ENCODE data around the gene TRIM25. TPM values are rescaled to one million over a fixed set of nuclear protein-coding genes. Genes with fewer than 3 reads are reported as not detected.

Gene TRIM25
- total RNA-seq, 1 donor: 28.9 TPM

DNA sequence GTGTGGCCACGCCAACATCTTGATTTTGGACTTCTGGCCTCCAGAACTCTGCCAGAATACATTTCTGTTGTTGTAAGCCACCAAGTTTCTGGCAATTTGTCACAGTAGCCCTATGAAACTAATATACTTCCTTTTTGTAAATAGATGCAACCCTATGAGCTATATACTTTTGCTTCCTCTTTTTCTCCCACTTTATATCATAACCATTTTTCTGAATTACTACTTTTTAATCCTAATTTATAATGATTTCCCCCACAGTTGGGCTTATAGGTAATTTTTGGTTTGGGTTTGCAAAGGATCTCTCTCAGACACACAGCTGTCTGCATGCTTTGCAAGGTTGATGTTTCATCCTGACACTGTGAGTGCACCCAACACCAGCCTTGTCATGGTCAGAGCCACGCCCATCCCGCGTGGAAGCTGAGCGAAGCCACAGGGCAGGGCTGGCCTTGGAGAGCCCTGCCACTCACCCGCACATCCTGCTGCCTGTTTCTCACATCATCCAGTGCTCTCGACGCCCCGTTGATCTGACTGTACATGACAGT lies 5.8 kb downstream of the TRIM25 start:
- no peak overlapping the region for H3K4me3 ChIP-seq (ENCODE audit: low read depth, low read length)
- TF ChIP-seq, protein P1, sequence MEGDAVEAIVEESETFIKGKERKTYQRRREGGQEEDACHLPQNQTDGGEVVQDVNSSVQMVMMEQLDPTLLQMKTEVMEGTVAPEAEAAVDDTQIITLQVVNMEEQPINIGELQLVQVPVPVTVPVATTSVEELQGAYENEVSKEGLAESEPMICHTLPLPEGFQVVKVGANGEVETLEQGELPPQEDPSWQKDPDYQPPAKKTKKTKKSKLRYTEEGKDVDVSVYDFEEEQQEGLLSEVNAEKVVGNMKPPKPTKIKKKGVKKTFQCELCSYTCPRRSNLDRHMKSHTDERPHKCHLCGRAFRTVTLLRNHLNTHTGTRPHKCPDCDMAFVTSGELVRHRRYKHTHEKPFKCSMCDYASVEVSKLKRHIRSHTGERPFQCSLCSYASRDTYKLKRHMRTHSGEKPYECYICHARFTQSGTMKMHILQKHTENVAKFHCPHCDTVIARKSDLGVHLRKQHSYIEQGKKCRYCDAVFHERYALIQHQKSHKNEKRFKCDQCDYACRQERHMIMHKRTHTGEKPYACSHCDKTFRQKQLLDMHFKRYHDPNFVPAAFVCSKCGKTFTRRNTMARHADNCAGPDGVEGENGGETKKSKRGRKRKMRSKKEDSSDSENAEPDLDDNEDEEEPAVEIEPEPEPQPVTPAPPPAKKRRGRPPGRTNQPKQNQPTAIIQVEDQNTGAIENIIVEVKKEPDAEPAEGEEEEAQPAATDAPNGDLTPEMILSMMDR (IDR thresholded peaks at IDR 0.05; ENCODE audit: insufficient read depth, low read depth, low read length): no peak
- DNase-seq (ENCODE audit: low read depth): no peak

DNA sequence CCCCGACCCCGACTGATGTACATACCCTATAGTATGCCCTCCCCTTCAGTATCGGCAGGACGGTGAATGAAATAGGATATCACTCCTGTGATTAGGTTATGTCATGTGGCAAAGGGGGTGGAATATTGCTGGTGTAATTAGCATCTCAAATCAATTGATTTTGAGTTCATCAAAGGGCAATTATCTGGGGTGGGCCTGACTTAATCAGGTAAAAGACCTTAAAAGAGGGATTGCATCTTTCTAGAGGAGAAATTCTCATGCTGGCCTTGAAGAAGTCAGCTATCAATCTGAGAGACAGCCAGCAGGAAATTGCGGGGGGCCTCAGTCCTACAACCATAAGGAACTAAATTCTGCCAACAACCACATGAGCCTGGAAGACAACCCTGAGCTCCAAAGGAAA lies 10.3 kb downstream of the TRIM25 start:
- TF ChIP-seq, protein P1 (IDR thresholded peaks at IDR 0.05; ENCODE audit: insufficient read depth, low read depth, low read length): no peak
- no peak for DNase-seq (ENCODE audit: low read depth)
- no peak overlapping the region for H3K4me3 ChIP-seq (ENCODE audit: low read depth, low read length)

DNA sequence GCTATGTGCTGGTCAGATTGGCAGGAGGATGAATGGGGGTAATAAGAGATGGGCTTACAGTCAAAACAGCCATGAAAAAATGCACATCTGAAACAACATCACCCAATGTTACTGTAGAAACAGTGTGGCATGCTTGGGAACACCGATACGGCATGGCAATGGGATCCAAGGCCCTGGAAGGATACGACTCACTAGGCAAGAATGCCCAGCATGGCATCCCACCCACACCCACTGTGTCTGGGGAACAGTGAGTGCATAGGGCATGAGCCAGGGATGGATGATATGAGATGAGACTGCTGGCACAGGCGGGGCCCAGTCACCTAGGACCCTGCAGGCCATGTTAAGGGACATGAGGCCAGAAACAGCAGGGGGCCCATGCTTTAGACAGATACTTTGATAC lies 11.5 kb downstream of the TRIM25 start:
- no peak overlapping the region for H3K4me3 ChIP-seq (ENCODE audit: low read depth, low read length)
- DNase-seq (ENCODE audit: low read depth): no peak
- TF ChIP-seq, protein P1 (IDR thresholded peaks at IDR 0.05; ENCODE audit: insufficient read depth, low read depth, low read length): no peak

DNA sequence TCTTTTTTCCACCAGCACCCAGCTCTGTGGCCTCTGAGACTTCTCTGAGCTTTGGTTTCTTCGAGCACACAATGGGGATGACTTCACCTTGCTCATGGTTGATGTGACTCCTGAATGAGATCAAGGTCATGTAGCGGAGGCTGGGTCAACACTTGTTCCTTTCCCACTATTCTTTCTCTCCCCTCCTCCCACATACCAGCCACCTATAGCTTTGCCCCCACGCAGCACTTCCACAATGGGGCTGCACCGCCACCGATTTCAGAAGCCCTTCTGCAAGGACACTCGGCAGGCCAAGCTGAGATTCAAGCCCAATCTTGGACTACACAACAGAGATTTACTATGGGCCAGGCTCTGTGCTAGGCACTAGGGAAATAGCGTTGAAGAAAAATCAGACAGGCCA lies 14.4 kb downstream of the TRIM25 start:
- no peak for DNase-seq (ENCODE audit: low read depth)
- H3K4me3 ChIP-seq (ENCODE audit: low read depth, low read length): no peak overlapping the region
- TF ChIP-seq, protein P1 (IDR thresholded peaks at IDR 0.05; ENCODE audit: insufficient read depth, low read depth, low read length): no peak

DNA sequence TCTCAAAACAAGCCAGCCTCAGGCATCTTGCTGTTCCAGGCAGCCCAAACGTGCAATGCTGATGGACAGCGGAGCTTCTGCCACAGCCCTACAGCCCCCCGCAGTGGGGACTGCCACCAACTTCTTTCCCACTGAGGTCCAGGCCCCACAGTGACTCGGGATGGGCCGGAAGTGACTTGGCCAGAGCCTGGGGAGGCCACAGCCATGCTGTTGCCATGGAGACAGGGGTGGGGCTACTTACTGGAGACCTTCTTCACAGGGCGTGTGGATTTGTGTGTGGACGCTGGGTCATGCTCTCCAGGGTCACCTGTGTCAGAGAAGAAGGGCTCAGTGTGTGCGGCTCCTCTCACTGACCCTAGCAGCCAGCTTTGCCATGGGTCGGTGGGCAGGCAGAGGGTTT lies 15.0 kb downstream of the TRIM25 start:
- no peak for DNase-seq (ENCODE audit: low read depth)
- H3K4me3 ChIP-seq (ENCODE audit: low read depth, low read length): no peak overlapping the region

DNA sequence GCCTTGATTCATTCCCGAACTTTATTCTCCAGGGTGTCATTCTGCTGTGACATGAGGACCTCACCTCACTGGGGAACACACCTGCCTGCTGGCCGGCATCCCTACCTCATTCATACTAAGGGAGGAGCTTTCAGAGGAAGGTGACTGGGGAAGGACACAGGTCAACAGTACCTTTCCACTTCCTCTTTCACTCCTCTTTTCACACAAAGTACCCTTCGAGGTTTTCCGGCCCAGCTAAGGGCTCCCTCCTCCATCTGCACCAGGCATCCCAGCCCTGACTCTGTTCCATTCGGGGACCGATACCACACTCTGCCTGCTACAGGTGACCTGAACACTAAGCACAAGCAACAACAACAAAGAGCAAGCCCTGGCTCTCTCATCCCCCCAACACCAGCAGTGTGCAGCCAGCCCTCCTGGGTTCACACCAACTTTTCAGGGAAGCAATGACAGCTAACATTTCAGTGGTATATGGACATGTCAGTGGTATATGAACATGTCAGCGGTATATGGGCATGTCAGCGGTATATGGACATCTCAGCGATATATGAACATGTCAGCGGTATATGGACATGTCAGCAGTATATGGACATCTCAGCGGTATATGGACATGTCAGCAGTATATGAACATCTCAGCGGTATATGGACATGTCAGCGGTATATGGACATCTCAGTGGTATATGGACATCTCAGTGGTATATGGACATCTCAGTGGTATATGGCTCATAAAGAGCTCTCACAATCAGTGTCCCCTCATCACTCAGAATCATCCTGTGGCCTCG lies 16.0 kb downstream of the TRIM25 start:
- DNase-seq (ENCODE audit: low read depth): no peak
- TF ChIP-seq, protein P1 (IDR thresholded peaks at IDR 0.05; ENCODE audit: insufficient read depth, low read depth, low read length): no peak
- H3K4me3 ChIP-seq (ENCODE audit: low read depth, low read length): no peak overlapping the region

More for the DNA sequence above, 15.0 kb downstream of the TRIM25 start:
- TF ChIP-seq, protein P1 (IDR thresholded peaks at IDR 0.05; ENCODE audit: insufficient read depth, low read depth, low read length): no peak
